ENCODE measurements around the gene TBC1D22A.

The TBC1D22A gene

GRCh38 chr22:47209547-47210023 is 447.1 kb downstream of the TBC1D22A start:
- no peaks in the 10 kb centered on the region for H3K9me3 ChIP-seq (ENCODE audit: severe bottlenecking)
- TF ChIP-seq, protein P1, sequence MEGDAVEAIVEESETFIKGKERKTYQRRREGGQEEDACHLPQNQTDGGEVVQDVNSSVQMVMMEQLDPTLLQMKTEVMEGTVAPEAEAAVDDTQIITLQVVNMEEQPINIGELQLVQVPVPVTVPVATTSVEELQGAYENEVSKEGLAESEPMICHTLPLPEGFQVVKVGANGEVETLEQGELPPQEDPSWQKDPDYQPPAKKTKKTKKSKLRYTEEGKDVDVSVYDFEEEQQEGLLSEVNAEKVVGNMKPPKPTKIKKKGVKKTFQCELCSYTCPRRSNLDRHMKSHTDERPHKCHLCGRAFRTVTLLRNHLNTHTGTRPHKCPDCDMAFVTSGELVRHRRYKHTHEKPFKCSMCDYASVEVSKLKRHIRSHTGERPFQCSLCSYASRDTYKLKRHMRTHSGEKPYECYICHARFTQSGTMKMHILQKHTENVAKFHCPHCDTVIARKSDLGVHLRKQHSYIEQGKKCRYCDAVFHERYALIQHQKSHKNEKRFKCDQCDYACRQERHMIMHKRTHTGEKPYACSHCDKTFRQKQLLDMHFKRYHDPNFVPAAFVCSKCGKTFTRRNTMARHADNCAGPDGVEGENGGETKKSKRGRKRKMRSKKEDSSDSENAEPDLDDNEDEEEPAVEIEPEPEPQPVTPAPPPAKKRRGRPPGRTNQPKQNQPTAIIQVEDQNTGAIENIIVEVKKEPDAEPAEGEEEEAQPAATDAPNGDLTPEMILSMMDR (IDR thresholded peaks at IDR 0.05; ENCODE audit: poor library complexity, severe bottlenecking): no peak
- H3K36me3 ChIP-seq (ENCODE audit: low read depth): no peaks in the 10 kb centered on the region
- H3K27ac ChIP-seq (ENCODE audit: poor library complexity, severe bottlenecking): no peak overlapping the region
- DNase-seq (ENCODE audit: low spot score): no peak
- H3K4me1 ChIP-seq (ENCODE audit: insufficient read depth, poor library complexity, severe bottlenecking): no peaks in the 10 kb centered on the region
- H3K4me3 ChIP-seq (ENCODE audit: severe bottlenecking): no peak overlapping the region
- no peaks in the 10 kb centered on the region for H3K27me3 ChIP-seq (ENCODE audit: insufficient read depth, poor library complexity, severe bottlenecking)
- no peak for ATAC-seq (ENCODE audit: low read depth)

DNA sequence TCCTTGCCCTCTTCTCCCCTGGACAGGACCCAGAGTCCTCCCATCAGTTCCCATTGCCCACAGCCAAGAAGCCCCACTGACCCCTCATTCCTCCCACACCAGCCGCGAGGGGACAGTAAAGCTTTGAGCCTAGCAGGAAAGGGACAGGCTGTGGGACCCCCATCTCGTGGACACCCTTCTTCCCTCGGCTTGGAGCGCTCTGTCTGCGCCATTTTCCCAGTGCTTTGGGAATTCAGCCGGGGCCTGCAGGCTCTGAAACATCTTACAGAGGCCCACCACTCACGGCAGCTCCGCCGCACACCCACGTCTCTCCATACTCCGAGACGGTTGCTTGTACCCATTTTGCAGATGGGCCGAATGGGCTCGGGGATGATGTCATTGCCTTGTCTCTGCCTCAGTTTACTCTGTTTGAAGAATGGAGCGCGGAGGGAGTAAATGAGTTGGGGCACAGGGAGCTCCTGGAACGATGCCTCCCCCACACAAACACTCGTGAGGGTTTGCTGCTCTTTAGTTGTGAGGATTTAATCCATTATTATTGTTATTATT is 447.7 kb downstream of the TBC1D22A start:
- Histone ChIP-seq H3K4me3 (ENCODE audit: severe bottlenecking) (no peak overlapping the region), H3K27me3 (ENCODE audit: insufficient read depth, poor library complexity, severe bottlenecking) (no peaks in the 10 kb centered on the region), H3K4me1 (ENCODE audit: insufficient read depth, poor library complexity, severe bottlenecking) (no peaks in the 10 kb centered on the region), H3K9me3 (ENCODE audit: severe bottlenecking) (no peaks in the 10 kb centered on the region), H3K36me3 (ENCODE audit: low read depth) (no peaks in the 10 kb centered on the region), H3K27ac (ENCODE audit: poor library complexity, severe bottlenecking) (no peak overlapping the region)
- ATAC-seq (ENCODE audit: low read depth): no peak
- TF ChIP-seq, protein P1 (IDR thresholded peaks at IDR 0.05; ENCODE audit: poor library complexity, severe bottlenecking): no peak
- DNase-seq (ENCODE audit: low spot score): no peak

GRCh38 chr22:47210686-47211085 is 448.2 kb downstream of the TBC1D22A start:
- TF ChIP-seq, protein P1 (IDR thresholded peaks at IDR 0.05; ENCODE audit: poor library complexity, severe bottlenecking): no peak
- no peak for ATAC-seq (ENCODE audit: low read depth)
- Histone ChIP-seq H3K4me3 (ENCODE audit: severe bottlenecking) (no peak overlapping the region), H3K27ac (ENCODE audit: poor library complexity, severe bottlenecking) (no peak overlapping the region), H3K4me1 (ENCODE audit: insufficient read depth, poor library complexity, severe bottlenecking) (no peaks in the 10 kb centered on the region), H3K36me3 (ENCODE audit: low read depth) (no peaks in the 10 kb centered on the region), H3K9me3 (ENCODE audit: severe bottlenecking) (no peaks in the 10 kb centered on the region), H3K27me3 (ENCODE audit: insufficient read depth, poor library complexity, severe bottlenecking) (no peaks in the 10 kb centered on the region)
- no peak for DNase-seq (ENCODE audit: low spot score)

DNA sequence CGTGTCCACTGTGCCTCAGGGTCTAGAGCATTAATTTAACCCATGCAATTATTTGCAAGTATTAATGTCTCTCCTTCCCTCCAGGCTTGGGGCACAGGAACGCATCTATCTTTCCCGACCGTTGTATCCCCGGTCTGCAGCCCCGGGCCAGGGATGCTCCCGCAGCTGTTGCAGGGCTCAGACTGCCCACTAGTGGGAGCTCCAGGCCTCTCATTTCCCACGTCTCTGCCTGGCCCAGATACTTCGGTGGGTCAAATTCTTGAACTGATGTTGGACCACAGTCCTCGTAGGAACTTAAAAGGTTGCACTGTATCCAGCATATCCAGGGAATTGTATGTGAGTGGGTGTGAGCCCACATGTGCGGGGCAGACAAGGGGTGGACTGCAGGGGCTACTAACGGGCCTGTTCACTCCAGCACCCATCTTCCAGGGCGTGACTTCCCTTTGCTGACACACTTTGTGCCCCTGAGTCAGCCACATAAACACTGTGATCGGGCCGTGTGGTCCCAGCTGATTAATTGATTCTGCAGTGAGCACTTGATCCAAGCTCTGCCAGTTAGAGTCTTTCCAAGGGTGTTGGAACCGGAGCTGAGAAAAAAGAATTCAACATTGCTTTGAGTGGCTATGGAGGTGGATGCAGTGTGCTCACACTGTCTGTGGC is 451.3 kb downstream of the TBC1D22A start:
- no peak overlapping the region for H3K4me3 ChIP-seq (ENCODE audit: severe bottlenecking)
- no peaks in the 10 kb centered on the region for H3K9me3 ChIP-seq (ENCODE audit: severe bottlenecking)
- H3K27ac ChIP-seq (ENCODE audit: poor library complexity, severe bottlenecking): no peak overlapping the region
- TF ChIP-seq, protein P1 (IDR thresholded peaks at IDR 0.05; ENCODE audit: poor library complexity, severe bottlenecking): peak; percentile 69
- DNase-seq (ENCODE audit: low spot score) (no peak), ATAC-seq (ENCODE audit: low read depth) (peak; percentile 55; the same call in 1 of the 3 replicates)
- H3K4me1 ChIP-seq (ENCODE audit: insufficient read depth, poor library complexity, severe bottlenecking): no peaks in the 10 kb centered on the region
- no peaks in the 10 kb centered on the region for H3K36me3 ChIP-seq (ENCODE audit: low read depth)
- no peaks in the 10 kb centered on the region for H3K27me3 ChIP-seq (ENCODE audit: insufficient read depth, poor library complexity, severe bottlenecking)

DNA sequence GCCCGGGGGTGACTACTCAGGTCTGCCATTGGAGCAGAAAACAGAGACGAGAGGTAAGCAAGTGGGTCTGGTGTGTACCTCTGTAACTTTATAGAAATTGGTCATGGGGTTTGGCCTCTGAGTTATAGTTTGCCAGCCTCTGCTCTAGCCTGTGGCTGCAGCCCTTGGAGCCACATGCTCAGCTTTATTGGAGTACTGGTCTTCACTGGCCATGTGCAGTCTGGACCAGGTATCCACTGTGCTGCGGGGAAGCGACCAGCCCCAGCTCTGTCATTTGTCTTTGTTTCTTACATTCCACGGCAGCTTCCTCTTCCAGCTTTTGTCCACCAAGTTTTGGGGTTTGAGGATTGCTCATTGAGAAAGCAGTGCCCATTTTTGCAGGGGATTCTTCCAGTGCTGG is 453.4 kb downstream of the TBC1D22A start:
- H3K9me3 ChIP-seq (ENCODE audit: severe bottlenecking): no peaks in the 10 kb centered on the region
- H3K4me3 ChIP-seq (ENCODE audit: severe bottlenecking): no peak overlapping the region
- H3K27me3 ChIP-seq (ENCODE audit: insufficient read depth, poor library complexity, severe bottlenecking): no peaks in the 10 kb centered on the region
- no peak for DNase-seq (ENCODE audit: low spot score)
- ATAC-seq (ENCODE audit: low read depth): no peak
- no peak overlapping the region for H3K27ac ChIP-seq (ENCODE audit: poor library complexity, severe bottlenecking)
- H3K36me3 ChIP-seq (ENCODE audit: low read depth): no peaks in the 10 kb centered on the region
- TF ChIP-seq, protein P1 (IDR thresholded peaks at IDR 0.05; ENCODE audit: poor library complexity, severe bottlenecking): no peak
- H3K4me1 ChIP-seq (ENCODE audit: insufficient read depth, poor library complexity, severe bottlenecking): no peaks in the 10 kb centered on the region

Measured in RWPE2 (cell line).